ENCODE measurements around the gene MLEC. TPM values are rescaled to one million over a fixed set of nuclear protein-coding genes. Genes with fewer than 3 reads are reported as not detected.

MLEC gene
- total and polyA plus RNA-seq, 9 of the 15 experiments (the other 6 are each of a cell fraction or from before 2014, with no cell fraction given): 18.5 to 108 (median 57.8) TPM

DNA sequence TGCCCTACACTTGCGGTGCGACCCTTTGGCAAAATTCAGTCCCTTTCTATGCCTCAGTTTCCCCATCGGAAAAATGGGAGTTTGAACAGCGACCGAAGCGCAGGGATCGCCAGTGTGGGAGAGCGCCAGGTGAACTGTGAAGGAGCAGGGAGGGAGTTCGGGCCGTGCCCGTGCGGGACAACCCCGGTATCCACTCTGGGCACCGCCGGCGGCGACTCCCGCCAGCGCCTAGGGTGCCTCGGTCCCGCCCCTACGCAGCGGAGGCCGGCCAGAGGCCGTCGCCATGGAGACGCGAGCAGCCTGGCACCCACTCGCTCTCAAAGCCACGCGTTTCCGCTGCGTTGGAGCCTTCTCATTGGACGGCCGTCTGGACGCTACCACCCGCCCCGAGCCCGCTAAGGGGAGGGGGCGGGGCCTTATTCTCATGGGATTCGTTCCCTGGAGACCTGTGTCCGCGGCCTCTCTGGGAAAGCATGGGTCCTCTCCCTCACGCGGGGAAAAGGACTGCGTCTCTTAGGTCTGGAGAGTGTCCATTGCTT is 729 bp upstream of the MLEC start (continued):
- no peak for TF ChIP-seq CREB1 (IDR thresholded peaks at IDR 0.05)
- peak; percentile 74 for TF ChIP-seq CREB1 (CRISPR knock-in tag; IDR thresholded peaks at IDR 0.05)
- TF ChIP-seq, protein P1, sequence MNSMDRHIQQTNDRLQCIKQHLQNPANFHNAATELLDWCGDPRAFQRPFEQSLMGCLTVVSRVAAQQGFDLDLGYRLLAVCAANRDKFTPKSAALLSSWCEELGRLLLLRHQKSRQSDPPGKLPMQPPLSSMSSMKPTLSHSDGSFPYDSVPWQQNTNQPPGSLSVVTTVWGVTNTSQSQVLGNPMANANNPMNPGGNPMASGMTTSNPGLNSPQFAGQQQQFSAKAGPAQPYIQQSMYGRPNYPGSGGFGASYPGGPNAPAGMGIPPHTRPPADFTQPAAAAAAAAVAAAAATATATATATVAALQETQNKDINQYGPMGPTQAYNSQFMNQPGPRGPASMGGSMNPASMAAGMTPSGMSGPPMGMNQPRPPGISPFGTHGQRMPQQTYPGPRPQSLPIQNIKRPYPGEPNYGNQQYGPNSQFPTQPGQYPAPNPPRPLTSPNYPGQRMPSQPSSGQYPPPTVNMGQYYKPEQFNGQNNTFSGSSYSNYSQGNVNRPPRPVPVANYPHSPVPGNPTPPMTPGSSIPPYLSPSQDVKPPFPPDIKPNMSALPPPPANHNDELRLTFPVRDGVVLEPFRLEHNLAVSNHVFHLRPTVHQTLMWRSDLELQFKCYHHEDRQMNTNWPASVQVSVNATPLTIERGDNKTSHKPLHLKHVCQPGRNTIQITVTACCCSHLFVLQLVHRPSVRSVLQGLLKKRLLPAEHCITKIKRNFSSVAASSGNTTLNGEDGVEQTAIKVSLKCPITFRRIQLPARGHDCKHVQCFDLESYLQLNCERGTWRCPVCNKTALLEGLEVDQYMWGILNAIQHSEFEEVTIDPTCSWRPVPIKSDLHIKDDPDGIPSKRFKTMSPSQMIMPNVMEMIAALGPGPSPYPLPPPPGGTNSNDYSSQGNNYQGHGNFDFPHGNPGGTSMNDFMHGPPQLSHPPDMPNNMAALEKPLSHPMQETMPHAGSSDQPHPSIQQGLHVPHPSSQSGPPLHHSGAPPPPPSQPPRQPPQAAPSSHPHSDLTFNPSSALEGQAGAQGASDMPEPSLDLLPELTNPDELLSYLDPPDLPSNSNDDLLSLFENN (IDR thresholded peaks at IDR 0.05; ENCODE audit: low read depth in 2 of 2, low read length in 2 of 2): no peak
- TF ChIP-seq, protein P2, sequence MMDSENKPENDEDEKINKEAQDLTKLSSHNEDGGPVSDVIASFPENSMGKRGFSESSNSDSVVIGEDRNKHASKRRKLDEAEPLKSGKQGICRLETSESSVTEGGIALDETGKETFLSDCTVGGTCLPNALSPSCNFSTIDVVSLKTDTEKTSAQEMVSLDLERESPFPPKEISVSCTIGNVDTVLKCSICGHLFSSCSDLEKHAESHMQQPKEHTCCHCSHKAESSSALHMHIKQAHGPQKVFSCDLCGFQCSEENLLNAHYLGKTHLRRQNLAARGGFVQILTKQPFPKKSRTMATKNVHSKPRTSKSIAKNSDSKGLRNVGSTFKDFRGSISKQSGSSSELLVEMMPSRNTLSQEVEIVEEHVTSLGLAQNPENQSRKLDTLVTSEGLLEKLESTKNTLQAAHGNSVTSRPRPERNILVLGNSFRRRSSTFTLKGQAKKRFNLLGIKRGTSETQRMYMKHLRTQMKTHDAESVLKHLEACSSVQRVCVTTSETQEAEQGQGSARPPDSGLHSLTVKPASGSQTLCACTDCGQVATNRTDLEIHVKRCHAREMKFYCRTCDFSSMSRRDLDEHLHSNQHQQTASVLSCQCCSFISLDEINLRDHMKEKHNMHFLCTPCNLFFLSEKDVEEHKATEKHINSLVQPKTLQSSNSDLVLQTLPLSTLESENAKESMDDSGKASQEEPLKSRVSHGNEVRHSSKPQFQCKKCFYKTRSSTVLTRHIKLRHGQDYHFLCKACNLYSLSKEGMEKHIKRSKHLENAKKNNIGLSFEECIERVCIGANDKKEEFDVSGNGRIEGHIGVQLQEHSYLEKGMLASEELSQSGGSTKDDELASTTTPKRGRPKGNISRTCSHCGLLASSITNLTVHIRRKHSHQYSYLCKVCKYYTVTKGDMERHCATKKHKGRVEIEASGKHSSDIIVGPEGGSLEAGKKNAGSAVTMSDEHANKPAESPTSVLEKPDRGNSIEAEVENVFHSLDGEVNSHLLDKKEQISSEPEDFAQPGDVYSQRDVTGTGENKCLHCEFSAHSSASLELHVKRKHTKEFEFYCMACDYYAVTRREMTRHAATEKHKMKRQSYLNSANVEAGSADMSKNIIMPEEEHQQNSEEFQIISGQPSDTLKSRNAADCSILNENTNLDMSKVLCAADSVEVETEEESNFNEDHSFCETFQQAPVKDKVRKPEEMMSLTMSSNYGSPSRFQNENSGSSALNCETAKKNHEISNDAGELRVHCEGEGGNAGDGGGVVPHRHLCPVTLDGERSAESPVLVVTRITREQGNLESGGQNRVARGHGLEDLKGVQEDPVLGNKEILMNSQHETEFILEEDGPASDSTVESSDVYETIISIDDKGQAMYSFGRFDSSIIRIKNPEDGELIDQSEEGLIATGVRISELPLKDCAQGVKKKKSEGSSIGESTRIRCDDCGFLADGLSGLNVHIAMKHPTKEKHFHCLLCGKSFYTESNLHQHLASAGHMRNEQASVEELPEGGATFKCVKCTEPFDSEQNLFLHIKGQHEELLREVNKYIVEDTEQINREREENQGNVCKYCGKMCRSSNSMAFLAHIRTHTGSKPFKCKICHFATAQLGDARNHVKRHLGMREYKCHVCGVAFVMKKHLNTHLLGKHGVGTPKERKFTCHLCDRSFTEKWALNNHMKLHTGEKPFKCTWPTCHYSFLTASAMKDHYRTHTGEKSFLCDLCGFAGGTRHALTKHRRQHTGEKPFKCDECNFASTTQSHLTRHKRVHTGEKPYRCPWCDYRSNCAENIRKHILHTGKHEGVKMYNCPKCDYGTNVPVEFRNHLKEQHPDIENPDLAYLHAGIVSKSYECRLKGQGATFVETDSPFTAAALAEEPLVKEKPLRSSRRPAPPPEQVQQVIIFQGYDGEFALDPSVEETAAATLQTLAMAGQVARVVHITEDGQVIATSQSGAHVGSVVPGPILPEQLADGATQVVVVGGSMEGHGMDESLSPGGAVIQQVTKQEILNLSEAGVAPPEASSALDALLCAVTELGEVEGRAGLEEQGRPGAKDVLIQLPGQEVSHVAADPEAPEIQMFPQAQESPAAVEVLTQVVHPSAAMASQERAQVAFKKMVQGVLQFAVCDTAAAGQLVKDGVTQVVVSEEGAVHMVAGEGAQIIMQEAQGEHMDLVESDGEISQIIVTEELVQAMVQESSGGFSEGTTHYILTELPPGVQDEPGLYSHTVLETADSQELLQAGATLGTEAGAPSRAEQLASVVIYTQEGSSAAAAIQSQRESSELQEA (IDR thresholded peaks at IDR 0.05; ENCODE audit: low read depth): no peak
- no peak for TF ChIP-seq ZNF232 (CRISPR knock-in tag; IDR thresholded peaks at IDR 0.05)
- TF ChIP-seq LARP7 (IDR thresholded peaks at IDR 0.05): no peak
- peak in 1 of 2 experiments; percentile 97; a peak in 2 of 4 replicates for TF ChIP-seq FOXK2 (conservative IDR thresholded peaks at IDR 0.05 in 1 of 2, IDR thresholded peaks at IDR 0.05 in 1 of 2; ENCODE audit: low read depth in 2 of 2)
- TF ChIP-seq CBX2 (IDR thresholded peaks at IDR 0.05; ENCODE audit: insufficient read depth, low read length, poor library complexity, severe bottlenecking): no peak
- TF ChIP-seq NFIC (IDR thresholded peaks at IDR 0.05): peak; percentile 24
- peak; percentile 18 to 71; a peak in 1 of 4 replicates for TF ChIP-seq MAZ (CRISPR knock-in tag; conservative IDR thresholded peaks at IDR 0.05 in 1 of 2, IDR thresholded peaks at IDR 0.05 in 1 of 2)
- TF ChIP-seq SRF (CRISPR knock-in tag; IDR thresholded peaks at IDR 0.05): no peak
- TF ChIP-seq CHD2 (IDR thresholded peaks at IDR 0.05; ENCODE audit: low read depth, low read length): 0 out of 2 replicates have a peak, but pooled peaks have one; percentile 8
- TF ChIP-seq, protein P3, sequence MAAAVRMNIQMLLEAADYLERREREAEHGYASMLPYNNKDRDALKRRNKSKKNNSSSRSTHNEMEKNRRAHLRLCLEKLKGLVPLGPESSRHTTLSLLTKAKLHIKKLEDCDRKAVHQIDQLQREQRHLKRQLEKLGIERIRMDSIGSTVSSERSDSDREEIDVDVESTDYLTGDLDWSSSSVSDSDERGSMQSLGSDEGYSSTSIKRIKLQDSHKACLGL (CRISPR knock-in tag; IDR thresholded peaks at IDR 0.05; ENCODE audit: borderline replicate concordance, poor library complexity, severe bottlenecking): no peak
- no peak for TF ChIP-seq POLR3A (IDR thresholded peaks at IDR 0.05; ENCODE audit: borderline replicate concordance, extremely low read depth, insufficient read depth, insufficient read length)
- TF ChIP-seq ESRRA (IDR thresholded peaks at IDR 0.05; ENCODE audit: borderline replicate concordance, low read depth): no peak
- no peak for TF ChIP-seq FOXK1 (CRISPR knock-in tag; IDR thresholded peaks at IDR 0.05; ENCODE audit: borderline replicate concordance)
